Activated CD8-positive, alpha-beta memory T cell treated with anti-CD3 and anti-CD28 coated beads, Interleukin-2, amount 50 U/mL, for 24 hours (primary cell): Measurements from ENCODE around the gene RAPGEF1.
"Not testable (repeated sequence)": the region's sequence is repeated elsewhere in the genome, so short reads cannot be mapped to it uniquely, and the experiment has no call there.

ENCODE experiments used
- DNase-seq: peaks from one replicate; pipeline ENCODE4 v3.0.0-alpha.2; 2020; ENCODE audit errors: extremely low read depth

The RAPGEF1 gene

GRCh38 chr9:131727795-131728545 is 11.9 kb downstream of the RAPGEF1 start:
- no peak for DNase-seq

GRCh38 chr9:131727184-131727759 is 12.6 kb downstream of the RAPGEF1 start:
- DNase-seq: no peak

- no peak for DNase-seq
Measured at GRCh38 chr9:131724683-131725082, 15.2 kb downstream of the RAPGEF1 start.

GRCh38 chr9:131723632-131724031 is 16.2 kb downstream of the RAPGEF1 start:
- DNase-seq: no peak

- no peak for DNase-seq
Measured at GRCh38 chr9:131722255-131722654, 17.6 kb downstream of the RAPGEF1 start.

GRCh38 chr9:131721076-131721475 is 18.8 kb downstream of the RAPGEF1 start:
- DNase-seq: no peak

- no peak for DNase-seq
Measured at GRCh38 chr9:131720330-131720729, 19.5 kb downstream of the RAPGEF1 start.

- no peak for DNase-seq
Measured at GRCh38 chr9:131719262-131719908, 20.5 kb downstream of the RAPGEF1 start.

GRCh38 chr9:131717719-131718460 is 22.0 kb downstream of the RAPGEF1 start:
- DNase-seq: no peak

GRCh38 chr9:131715906-131716305 is 24.0 kb downstream of the RAPGEF1 start:
- no peak for DNase-seq

GRCh38 chr9:131714821-131715220 is 25.1 kb downstream of the RAPGEF1 start:
- no peak for DNase-seq

GRCh38 chr9:131714161-131714646 is 25.7 kb downstream of the RAPGEF1 start:
- no peak for DNase-seq

GRCh38 chr9:131713016-131713415 is 26.9 kb downstream of the RAPGEF1 start:
- no peak for DNase-seq

GRCh38 chr9:131712151-131712716 is 27.6 kb downstream of the RAPGEF1 start:
- no peak for DNase-seq

- DNase-seq: no peak
Measured at GRCh38 chr9:131709771-131710431, 30.0 kb downstream of the RAPGEF1 start.

GRCh38 chr9:131709010-131709770 is 30.7 kb downstream of the RAPGEF1 start:
- not testable (repeated sequence) for DNase-seq

- DNase-seq: no peak
Measured at GRCh38 chr9:131708226-131709002, 31.5 kb downstream of the RAPGEF1 start.

GRCh38 chr9:131707733-131708157 is 32.1 kb downstream of the RAPGEF1 start:
- no peak for DNase-seq

GRCh38 chr9:131707050-131707449 is 32.8 kb downstream of the RAPGEF1 start:
- no peak for DNase-seq

GRCh38 chr9:131706608-131706970 is 33.3 kb downstream of the RAPGEF1 start:
- DNase-seq: no peak
